HepG2 (cell line): ENCODE results near the gene SSC5D. TPM values are rescaled to one million over a fixed set of nuclear protein-coding genes. Genes with fewer than 3 reads are reported as not detected.

Experiments used
- ATAC-seq: fragments of 200-7000 bp; cut with Tn5 transposase; 3 replicates; pipeline ENCODE4 v1.9.1; 2020; ENCODE audit warnings: mild to moderate bottlenecking, moderate library complexity
- BruUV-seq: library from RNA; stranded (reverse); fragments of 400-500 nt; replicated peaks from 2 replicates; lab custom pipeline; 2021; lab: Mats Ljungman, UMichigan
- CTCF ChIA-PET: fragments of 300-600 bp; formaldehyde crosslinking; extraction: SDS; loops from one replicate; lab custom pipeline; 2021; ENCODE audit warnings: low total read pairs, inconsistent platforms, low intra/inter-chr PET ratio; lab: Yijun Ruan, JAX
- POLR2A ChIA-PET: fragments of 350-600 bp; sonication (Branson Sonifier 250); formaldehyde crosslinking; loops from one replicate; lab custom pipeline; 2020; ENCODE audit warnings: antibody characterized with exemption, inconsistent platforms; lab: Yijun Ruan, JAX
- DNase-seq: peaks from one replicate; pipeline ENCODE4 v3.0.0-alpha.2; 2015; ENCODE audit warnings: low spot score
- FAIRE-seq: peaks from 3 replicates; lab custom pipeline; 2011; peaks lifted over from hg19 to GRCh38; lab: Jason Lieb, UNC
- H2AFZ ChIP-seq: one replicate; pipeline ENCODE4 v1.6.1; 2011; ENCODE audit warnings: low read length, inconsistent platforms
- H3K27ac ChIP-seq: fragments of 300-600 bp; 3 replicates; pipeline ENCODE4 v1.8.0; 2011; ENCODE audit warnings: mixed run types, mild to moderate bottlenecking, mixed read lengths, low read length, inconsistent platforms; ENCODE audit not compliant: insufficient read depth; ENCODE audit errors: extremely low read length
- H3K27me3 ChIP-seq, 2 experiments: fragments of 200-600 bp in 1 of 2; 2 replicates in 1 of 2; 3 replicates in 1 of 2; pipeline versions ENCODE4 v1.6.0 to v1.8.0; 2011; ENCODE audit warnings: low read length in 2 of 2, mild to moderate bottlenecking in 2 of 2, moderate library complexity in 2 of 2, inconsistent platforms in 1 of 2; ENCODE audit not compliant: insufficient read depth in 2 of 2, control insufficient read depth in 1 of 2
- H3K36me3 ChIP-seq, 2 experiments: fragments of 200-600 bp in 1 of 2; replicated peaks in 1 of 2; 2 replicates in 1 of 2; 3 replicates in 1 of 2; pipeline versions ENCODE4 v1.5.1 to v1.8.0; 2011; ENCODE audit warnings: low read length in 2 of 2, inconsistent platforms in 1 of 2; ENCODE audit not compliant: insufficient read depth in 2 of 2, control insufficient read depth in 1 of 2
- H3K4me1 ChIP-seq: 2 replicates; pipeline ENCODE4 v1.5.1; 2012; ENCODE audit warnings: low read length, inconsistent platforms; ENCODE audit not compliant: insufficient read depth
- H3K4me2 ChIP-seq: 2 replicates; pipeline ENCODE4 v1.6.0; 2011; ENCODE audit warnings: low read depth, low read length, inconsistent platforms
- H3K4me3 ChIP-seq, 3 experiments: fragments of 200-600 bp in 1 of 3; sonication (generic), shearing (Covaris generic) in 1 of 3; replicated peaks in 1 of 3; 2 replicates each; pipeline ENCODE4 v1.5.1; 2011 to 2016; ENCODE audit warnings: low read length in 3 of 3, inconsistent platforms in 2 of 3, low read depth in 2 of 3, mild to moderate bottlenecking in 2 of 3, control low read depth in 1 of 3, mixed read lengths in 1 of 3; ENCODE audit not compliant: insufficient read depth in 1 of 3
- H3K79me2 ChIP-seq: one replicate; pipeline ENCODE4 v1.6.1; 2011; ENCODE audit warnings: low read length, inconsistent platforms; ENCODE audit not compliant: insufficient read depth
- H3K9ac ChIP-seq: 2 replicates; pipeline ENCODE4 v1.6.0; 2011; ENCODE audit warnings: mild to moderate bottlenecking, low read depth, low read length, inconsistent platforms; ENCODE audit not compliant: insufficient read depth
- H3K9me3 ChIP-seq: 2 replicates; pipeline ENCODE4 v1.5.1; 2012; ENCODE audit warnings: mild to moderate bottlenecking, low read length
- H4K20me1 ChIP-seq: 2 replicates; pipeline ENCODE4 v1.6.0; 2011; ENCODE audit warnings: inconsistent platforms, mild to moderate bottlenecking, low read length, moderate library complexity; ENCODE audit not compliant: insufficient read depth
- HNRNPLL ChIP-seq: fragments of 200-400 bp; formaldehyde crosslinking; IDR thresholded peaks from 2 replicates; pipeline ENCODE4 v1.6.1; 2017; ENCODE audit warnings: mild to moderate bottlenecking, low read depth, low read length; ENCODE audit not compliant: poor library complexity, severe bottlenecking
- ZNF629 ChIP-seq: sonication (generic); formaldehyde crosslinking; conservative IDR thresholded peaks from 2 replicates; pipeline ENCODE4 v1.5.0; 2020; ENCODE audit warnings: missing genetic modification reagents
- WGBS: methylation state at CpG from one replicate; pipeline ENCODE4 v1.1.6; 2017; ENCODE audit warnings: low lambda C conversion rate; 5-methylcytosine and 5-hydroxymethylcytosine counted together
- in situ Hi-C: cut with HindIII; loops from 2 replicates; pipeline ENCODE4 v1.10.0; 2017; ENCODE audit warnings: low pct_unique_long_range_greater_than_20kb; ENCODE audit not compliant: extremely low pct_ligation_motif_present
- intact Hi-C: fragments of 100-400 bp; cut with micrococcal nuclease; formaldehyde crosslinking; loops from one replicate; pipeline ENCODE4 v1.10.0; 2022; ENCODE audit not compliant: unreplicated experiment
- polyA plus RNA-seq, 8 experiments: library from polyadenylated mRNA; depleted of rRNA in 3 of 8; stranded (reverse) in 7 of 8; unstranded in 1 of 8; fragments of >200 nt; fragmentation: Illumina TruSeq in 4 of 8; extraction: Trizol in 4 of 8; gene quantifications; 2 replicates each; pipeline versions ENCODE4 v1.2.1 to v1.2.3, GENCODE V29; 2011 to 2016; ENCODE audit warnings: low read depth in 4 of 8, missing spikeins in 1 of 8, mixed read lengths in 1 of 8; ENCODE audit not compliant: insufficient read depth in 1 of 8
- total RNA-seq, 5 experiments: library from RNA; depleted of rRNA; stranded (reverse); fragments of >200 nt; fragmentation: Illumina TruSeq; extraction: Trizol; gene quantifications; 2 replicates each; pipeline ENCODE4 v1.2.3, GENCODE V29; 2016; ENCODE audit warnings: low read depth in 1 of 5
- TF ChIP-seq, protein P1 (sequence below): sonication (generic); formaldehyde crosslinking; IDR thresholded peaks from 2 replicates; pipeline ENCODE4 v1.5.0; 2020; ENCODE audit warnings: mild to moderate bottlenecking, missing genetic modification reagents, borderline replicate concordance
- TF ChIP-seq, protein P2 (sequence below): sonication (generic); formaldehyde crosslinking; IDR thresholded peaks from 2 replicates; pipeline ENCODE4 v1.4.0; 2020; ENCODE audit warnings: missing genetic modification reagents

SSC5D gene
- total and polyA plus RNA-seq, 2 of the 13 experiments (the other 11 are each of a cell fraction or from before 2014, with no cell fraction given): not detected

DNA sequence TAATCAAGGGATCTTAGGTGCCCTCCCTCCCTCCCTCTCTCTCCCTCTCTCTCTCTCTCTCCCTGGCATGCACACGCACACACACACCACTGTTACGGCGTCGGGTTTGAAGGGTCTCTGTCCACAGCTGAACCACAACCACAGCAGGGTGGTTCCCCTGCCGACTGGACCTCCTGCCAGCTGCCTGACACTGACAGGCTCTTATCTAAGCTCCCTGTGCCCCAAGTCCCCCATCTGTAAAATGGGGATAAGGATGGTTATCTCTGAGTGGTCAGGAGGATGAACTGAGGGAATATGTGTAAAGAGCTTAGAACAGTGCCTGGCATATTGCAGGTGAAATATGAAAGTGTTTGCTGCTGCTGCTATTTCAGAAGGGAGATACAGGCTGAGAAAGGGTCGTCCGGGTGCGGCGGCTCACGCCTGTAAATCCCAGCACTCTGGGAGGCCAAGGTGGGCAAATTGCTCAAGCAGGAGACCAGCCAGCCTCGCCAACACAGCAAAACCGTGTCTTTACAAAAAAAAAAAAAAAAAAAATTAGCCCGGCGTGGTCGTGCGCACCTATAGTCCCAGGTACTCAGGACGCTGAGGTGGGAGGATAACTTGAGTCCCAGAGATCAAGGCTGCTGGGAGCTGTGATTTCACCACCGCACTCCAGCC is 44.3 kb upstream of the SSC5D start:
- H3K36me3 ChIP-seq: no peaks in the 10 kb centered on the region
- WGBS: 12% methylated on average over 18 of the region's 18 CpGs
- ChIA-PET CTCF (no interaction called here), POLR2A (no interaction called here)
- no peak overlapping the region for H3K9ac ChIP-seq
- in situ Hi-C loops: no loop called here
- no peak for ATAC-seq
- no peaks in the 10 kb centered on the region for H3K9me3 ChIP-seq
- no peak overlapping the region for H3K4me2 ChIP-seq
- no peaks in the 10 kb centered on the region for H3K79me2 ChIP-seq
- peaks cover 6 to 52% of the 10 kb centered on the region in 2 experiments; a peak in 4 of 5 replicates for H3K27me3 ChIP-seq
- no peaks in the 10 kb centered on the region for H3K4me1 ChIP-seq
- H4K20me1 ChIP-seq: peaks cover 4% of the 10 kb centered on the region; the same call in 1 of the 2 replicates
- H3K27ac ChIP-seq: no peak overlapping the region
- intact Hi-C loops: no loop called here
- no peak for DNase-seq
- H3K4me3 ChIP-seq: no peak overlapping the region
- BruUV-seq: no TSS peak
- TF ChIP-seq ZNF629 (CRISPR knock-in tag) (peak; percentile 10; the same call in 1 of the 2 replicates), HNRNPLL (no peak)
- TF ChIP-seq, protein P1, sequence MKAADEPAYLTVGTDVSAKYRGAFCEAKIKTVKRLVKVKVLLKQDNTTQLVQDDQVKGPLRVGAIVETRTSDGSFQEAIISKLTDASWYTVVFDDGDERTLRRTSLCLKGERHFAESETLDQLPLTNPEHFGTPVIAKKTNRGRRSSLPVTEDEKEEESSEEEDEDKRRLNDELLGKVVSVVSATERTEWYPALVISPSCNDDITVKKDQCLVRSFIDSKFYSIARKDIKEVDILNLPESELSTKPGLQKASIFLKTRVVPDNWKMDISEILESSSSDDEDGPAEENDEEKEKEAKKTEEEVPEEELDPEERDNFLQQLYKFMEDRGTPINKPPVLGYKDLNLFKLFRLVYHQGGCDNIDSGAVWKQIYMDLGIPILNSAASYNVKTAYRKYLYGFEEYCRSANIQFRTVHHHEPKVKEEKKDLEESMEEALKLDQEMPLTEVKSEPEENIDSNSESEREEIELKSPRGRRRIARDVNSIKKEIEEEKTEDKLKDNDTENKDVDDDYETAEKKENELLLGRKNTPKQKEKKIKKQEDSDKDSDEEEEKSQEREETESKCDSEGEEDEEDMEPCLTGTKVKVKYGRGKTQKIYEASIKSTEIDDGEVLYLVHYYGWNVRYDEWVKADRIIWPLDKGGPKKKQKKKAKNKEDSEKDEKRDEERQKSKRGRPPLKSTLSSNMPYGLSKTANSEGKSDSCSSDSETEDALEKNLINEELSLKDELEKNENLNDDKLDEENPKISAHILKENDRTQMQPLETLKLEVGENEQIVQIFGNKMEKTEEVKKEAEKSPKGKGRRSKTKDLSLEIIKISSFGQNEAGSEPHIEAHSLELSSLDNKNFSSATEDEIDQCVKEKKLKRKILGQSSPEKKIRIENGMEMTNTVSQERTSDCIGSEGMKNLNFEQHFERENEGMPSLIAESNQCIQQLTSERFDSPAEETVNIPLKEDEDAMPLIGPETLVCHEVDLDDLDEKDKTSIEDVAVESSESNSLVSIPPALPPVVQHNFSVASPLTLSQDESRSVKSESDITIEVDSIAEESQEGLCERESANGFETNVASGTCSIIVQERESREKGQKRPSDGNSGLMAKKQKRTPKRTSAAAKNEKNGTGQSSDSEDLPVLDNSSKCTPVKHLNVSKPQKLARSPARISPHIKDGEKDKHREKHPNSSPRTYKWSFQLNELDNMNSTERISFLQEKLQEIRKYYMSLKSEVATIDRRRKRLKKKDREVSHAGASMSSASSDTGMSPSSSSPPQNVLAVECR (CRISPR knock-in tag): no peak
- TF ChIP-seq, protein P2, sequence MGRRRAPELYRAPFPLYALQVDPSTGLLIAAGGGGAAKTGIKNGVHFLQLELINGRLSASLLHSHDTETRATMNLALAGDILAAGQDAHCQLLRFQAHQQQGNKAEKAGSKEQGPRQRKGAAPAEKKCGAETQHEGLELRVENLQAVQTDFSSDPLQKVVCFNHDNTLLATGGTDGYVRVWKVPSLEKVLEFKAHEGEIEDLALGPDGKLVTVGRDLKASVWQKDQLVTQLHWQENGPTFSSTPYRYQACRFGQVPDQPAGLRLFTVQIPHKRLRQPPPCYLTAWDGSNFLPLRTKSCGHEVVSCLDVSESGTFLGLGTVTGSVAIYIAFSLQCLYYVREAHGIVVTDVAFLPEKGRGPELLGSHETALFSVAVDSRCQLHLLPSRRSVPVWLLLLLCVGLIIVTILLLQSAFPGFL (CRISPR knock-in tag): no peak
- H2AFZ ChIP-seq: no peak overlapping the region
- no peak for FAIRE-seq
